Thyroid gland (tissue), 4 donors: Measurements from ENCODE around the gene SOX21. TPM values are rescaled to one million over a fixed set of nuclear protein-coding genes. Genes with fewer than 3 reads are reported as not detected.

Experiments used
- DNase-seq, 2 donors: peaks; one replicate each; pipeline ENCODE4 v3.0.0-alpha.2; 2019
- H3K27ac ChIP-seq, 3 donors: fragments of 200-600 bp; sonication (generic); 1 replicate in 2 of 3; 2 replicates in 1 of 3; pipeline ENCODE4 v1.5.1; 2016 to 2019; ENCODE audit warnings: mild to moderate bottlenecking in 1 of 3, moderate library complexity in 1 of 3
- H3K27me3 ChIP-seq: fragments of 200-600 bp; sonication (generic); one replicate; pipeline ENCODE4 v1.5.1; 2019
- H3K36me3 ChIP-seq, 2 donors: fragments of 200-600 bp; sonication (generic); one replicate each; pipeline ENCODE4 v1.5.1; 2016 to 2019
- H3K4me1 ChIP-seq, 2 donors: fragments of 200-600 bp; sonication (generic); one replicate each; pipeline ENCODE4 v1.5.1; 2017 to 2019
- H3K4me3 ChIP-seq, 3 donors: fragments of 200-600 bp; sonication (generic); replicated peaks in 1 of 3; 1 replicate in 2 of 3; 2 replicates in 1 of 3; pipeline ENCODE4 v1.5.1; 2016; ENCODE audit warnings: mild to moderate bottlenecking in 1 of 3
- H3K9me3 ChIP-seq: fragments of 200-600 bp; sonication (generic); one replicate; pipeline ENCODE4 v1.5.1; 2017
- CTCF ChIP-seq, 6 experiments: fragments of 200-600 bp in 3 of 6; fragments of 450-650 bp in 3 of 6; sonication (generic) in 3 of 6; IDR thresholded peaks; one replicate each; pipeline ENCODE4 v1.5.1; 2016 to 2019; ENCODE audit warnings: antibody characterized with exemption in 6 of 6, mild to moderate bottlenecking in 2 of 6, inconsistent platforms in 1 of 6, moderate library complexity in 1 of 6
- POLR2A ChIP-seq, 2 donors: fragments of 450-650 bp; IDR thresholded peaks; one replicate each; pipeline ENCODE4 v1.6.1; 2017; ENCODE audit warnings: antibody characterized with exemption in 2 of 2, mild to moderate bottlenecking in 2 of 2, moderate library complexity in 1 of 2
- whole genome bisulfite sequencing, 2 donors: methylation state at CpG; one replicate each; pipeline ENCODE4 v1.1.5; 2017; 5-methylcytosine and 5-hydroxymethylcytosine counted together
- intact Hi-C: fragments of 100-400 bp; cut with DNase I; formaldehyde crosslinking; loops from one replicate; pipeline ENCODE4 v1.15.1; 2023
- total RNA-seq, 4 donors: library from RNA; depleted of rRNA; stranded (reverse); fragments of >200 nt; gene quantifications; one replicate each; pipeline ENCODE4 v1.2.3, GENCODE V29; 2016

Gene SOX21
- total RNA-seq, 4 donors from 2014 or later: 0.20 to 0.22 TPM; not detected in 2

GRCh38 chr13:94700051-94700535, 12.3 kb downstream of the SOX21 start:
- no peaks in the 10 kb centered on the region for H3K4me1 ChIP-seq
- no peaks in the 10 kb centered on the region for H3K9me3 ChIP-seq
- TF ChIP-seq POLR2A (IDR thresholded peaks at IDR 0.05): no peak
- TF ChIP-seq CTCF (IDR thresholded peaks at IDR 0.05): no peak
- WGBS, 2 donors: 48 to 87% methylated on average over 3 of the region's 3 CpGs
- intact Hi-C loops: no loop called here
- no peak for DNase-seq
- peaks cover 12% of the 10 kb centered on the region for H3K27me3 ChIP-seq
- H3K36me3 ChIP-seq: no peaks in the 10 kb centered on the region
- H3K27ac ChIP-seq: no peak overlapping the region
- no peak overlapping the region for H3K4me3 ChIP-seq

- WGBS, 2 donors: 78 to 94% methylated on average over 1 of the region's 1 CpG
- Histone ChIP-seq H3K27me3 (no peaks in the 10 kb centered on the region), H3K27ac (no peak overlapping the region), H3K9me3 (no peaks in the 10 kb centered on the region), H3K36me3 (no peaks in the 10 kb centered on the region), H3K4me1 (no peaks in the 10 kb centered on the region), H3K4me3 (no peak overlapping the region)
- no peak for DNase-seq
- TF ChIP-seq CTCF (IDR thresholded peaks at IDR 0.05) (no peak), POLR2A (IDR thresholded peaks at IDR 0.05) (no peak)
- intact Hi-C loops: no loop called here
Measured at GRCh38 chr13:94696171-94696570, 16.2 kb downstream of the SOX21 start.

GRCh38 chr13:94692030-94692429, 20.3 kb downstream of the SOX21 start:
- no peak for DNase-seq
- Histone ChIP-seq H3K27me3 (no peaks in the 10 kb centered on the region), H3K27ac (no peak overlapping the region), H3K36me3 (no peaks in the 10 kb centered on the region), H3K4me3 (no peak overlapping the region), H3K4me1 (no peaks in the 10 kb centered on the region), H3K9me3 (no peaks in the 10 kb centered on the region)
- 84 to 88% methylated on average over 4 of the region's 4 CpGs for WGBS, 2 donors
- TF ChIP-seq CTCF (IDR thresholded peaks at IDR 0.05) (no peak), POLR2A (IDR thresholded peaks at IDR 0.05) (no peak)
- intact Hi-C loops: no loop called here

GRCh38 chr13:94683409-94683808, 28.9 kb downstream of the SOX21 start:
- no peak for DNase-seq
- H3K36me3 ChIP-seq: no peaks in the 10 kb centered on the region
- H3K4me1 ChIP-seq: no peaks in the 10 kb centered on the region
- H3K27me3 ChIP-seq: no peaks in the 10 kb centered on the region
- no peak for TF ChIP-seq POLR2A (IDR thresholded peaks at IDR 0.05)
- TF ChIP-seq CTCF (IDR thresholded peaks at IDR 0.05): no peak
- 68 to 73% methylated on average over 5 of the region's 5 CpGs for WGBS, 2 donors
- H3K9me3 ChIP-seq: no peaks in the 10 kb centered on the region
- no peak overlapping the region for H3K27ac ChIP-seq
- intact Hi-C loops: no loop called here
- no peak overlapping the region for H3K4me3 ChIP-seq

- WGBS, 2 donors: 85 to 88% methylated on average over 2 of the region's 2 CpGs
- TF ChIP-seq POLR2A (IDR thresholded peaks at IDR 0.05): no peak
- TF ChIP-seq CTCF (IDR thresholded peaks at IDR 0.05): no peak
- no peaks in the 10 kb centered on the region for H3K9me3 ChIP-seq
- no peaks in the 10 kb centered on the region for H3K36me3 ChIP-seq
- no peak for DNase-seq
- H3K27ac ChIP-seq: no peak overlapping the region
- no peak overlapping the region for H3K4me3 ChIP-seq
- intact Hi-C loops: no loop called here
- H3K27me3 ChIP-seq: no peaks in the 10 kb centered on the region
- H3K4me1 ChIP-seq: no peaks in the 10 kb centered on the region
Measured at GRCh38 chr13:94682229-94682628, 30.1 kb downstream of the SOX21 start.
